Body of pancreas (tissue), 4 donors: ENCODE measurements around the gene SOX4. TPM values are rescaled to one million over a fixed set of nuclear protein-coding genes. Genes with fewer than 3 reads are reported as not detected.

Experiments
- ATAC-seq: fragments of 150-250 bp; one replicate; pipeline ENCODE4 v1.9.1; 2016
- DNase-seq, 4 donors: peaks; one replicate each; pipeline ENCODE4 v3.0.0-alpha.2; 2019
- H3K27ac ChIP-seq, 4 donors: fragments of 200-600 bp; sonication (generic); 1 replicate in 3 of 4; 2 replicates in 1 of 4; pipeline versions ENCODE4 v1.5.1 to v1.6.1; 2016 to 2019; ENCODE audit warnings: mild to moderate bottlenecking in 1 of 4, mixed read lengths in 1 of 4, moderate library complexity in 1 of 4
- H3K27me3 ChIP-seq, 2 donors: fragments of 200-600 bp; sonication (generic); one replicate each; pipeline ENCODE4 v1.6.0; 2016; ENCODE audit warnings: mild to moderate bottlenecking in 1 of 2
- H3K36me3 ChIP-seq, 2 donors: fragments of 200-600 bp; sonication (generic); replicated peaks in 1 of 2; 2 replicates each; pipeline ENCODE4 v1.5.1; 2016; ENCODE audit warnings: low read depth in 2 of 2; ENCODE audit not compliant: insufficient read depth in 1 of 2
- H3K4me1 ChIP-seq: fragments of 200-600 bp; sonication (generic); one replicate; pipeline ENCODE4 v1.6.0; 2016
- H3K4me3 ChIP-seq, 2 donors: fragments of 200-600 bp; sonication (generic); 1 replicate in 1 of 2; 2 replicates in 1 of 2; pipeline ENCODE4 v1.5.1; 2016 to 2019
- H3K9me3 ChIP-seq, 3 donors: fragments of 200-600 bp; sonication (generic); 1 replicate in 2 of 3; 2 replicates in 1 of 3; pipeline ENCODE4 v1.5.1; 2016
- POLR2A ChIP-seq, 3 donors: fragments of 450-650 bp; IDR thresholded peaks; one replicate each; pipeline ENCODE4 v1.6.1; 2016; ENCODE audit warnings: antibody characterized with exemption in 3 of 3, mild to moderate bottlenecking in 2 of 3
- WGBS, 2 donors: methylation state at CpG; one replicate each; pipeline ENCODE4 v1.1.5; 2017; 5-methylcytosine and 5-hydroxymethylcytosine counted together
- intact Hi-C: fragments of 100-400 bp; cut with DNase I; formaldehyde crosslinking; loops from one replicate; pipeline ENCODE4 v1.15.1; 2023
- total RNA-seq, 2 donors: library from RNA; depleted of rRNA; stranded (reverse); fragments of >200 nt; gene quantifications; one replicate each; pipeline ENCODE4 v1.1.0, GENCODE V29; 2016
- TF ChIP-seq, protein P1 (sequence below), 7 experiments: fragments of 450-650 bp in 4 of 7; fragments of 200-600 bp in 3 of 7; sonication (generic) in 3 of 7; IDR thresholded peaks; one replicate each; pipeline ENCODE4 v1.5.1; 2016 to 2019; ENCODE audit warnings: antibody characterized with exemption in 7 of 7

The SOX4 gene
- total RNA-seq, 2 donors from 2014 or later: 17.8 to 20.0 TPM

DNA sequence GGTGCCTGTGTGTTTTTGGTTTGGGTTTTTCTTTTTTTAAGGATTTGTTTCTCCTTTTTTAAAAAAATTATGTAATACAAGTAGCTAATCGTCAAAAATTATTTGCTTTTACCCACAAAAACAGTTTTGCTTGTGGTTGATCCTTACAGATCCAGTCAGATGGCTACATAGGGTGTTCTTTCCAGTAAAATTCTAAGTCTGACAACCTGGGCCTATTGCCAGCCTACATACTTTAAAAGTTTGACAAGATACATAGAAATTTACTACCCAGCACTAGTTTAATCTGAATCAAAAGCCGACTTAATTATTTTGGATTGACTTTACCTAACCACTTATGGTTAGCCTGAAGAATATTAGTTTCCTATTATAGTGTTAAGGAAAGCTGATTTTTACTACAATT is 2.1 kb upstream of the SOX4 start:
- Histone ChIP-seq H3K9me3 (no peaks in the 10 kb centered on the region), H3K27me3 (no peaks in the 10 kb centered on the region)

DNA sequence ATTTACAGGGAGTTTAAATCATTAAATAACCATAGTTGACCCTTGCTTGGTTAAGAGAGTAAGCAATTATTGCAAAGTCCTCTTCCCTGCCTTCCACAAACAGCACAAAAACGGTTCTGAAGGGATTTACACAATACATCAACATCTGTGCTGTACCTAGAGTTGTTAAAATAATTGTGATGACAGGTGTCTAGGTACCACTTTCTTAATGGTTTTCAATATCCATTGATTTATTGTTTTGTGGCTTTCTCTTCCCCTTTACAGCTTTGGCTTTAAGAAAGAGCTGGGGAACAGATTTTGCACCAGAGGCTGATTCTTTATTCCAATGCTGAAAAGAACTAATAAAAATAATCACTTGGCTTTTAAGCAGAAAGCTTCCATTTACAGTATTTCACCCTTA is 598 bp upstream of the SOX4 start:
- 0% methylated on average over 1 of the region's 1 CpG for WGBS, 2 donors
- H3K27ac ChIP-seq: peak overlapping the region in 3 of 4 donors; percentile 92 to 94 (median 93)
- intact Hi-C loops: no loop called here
- H3K9me3 ChIP-seq: no peaks in the 10 kb centered on the region
- DNase-seq (no peak), ATAC-seq (no peak)
- no peaks in the 10 kb centered on the region for H3K36me3 ChIP-seq
- H3K27me3 ChIP-seq: no peaks in the 10 kb centered on the region
- peaks cover 20% of the 10 kb centered on the region for H3K4me1 ChIP-seq
- no peak for TF ChIP-seq POLR2A (IDR thresholded peaks at IDR 0.05)
- TF ChIP-seq, protein P1, sequence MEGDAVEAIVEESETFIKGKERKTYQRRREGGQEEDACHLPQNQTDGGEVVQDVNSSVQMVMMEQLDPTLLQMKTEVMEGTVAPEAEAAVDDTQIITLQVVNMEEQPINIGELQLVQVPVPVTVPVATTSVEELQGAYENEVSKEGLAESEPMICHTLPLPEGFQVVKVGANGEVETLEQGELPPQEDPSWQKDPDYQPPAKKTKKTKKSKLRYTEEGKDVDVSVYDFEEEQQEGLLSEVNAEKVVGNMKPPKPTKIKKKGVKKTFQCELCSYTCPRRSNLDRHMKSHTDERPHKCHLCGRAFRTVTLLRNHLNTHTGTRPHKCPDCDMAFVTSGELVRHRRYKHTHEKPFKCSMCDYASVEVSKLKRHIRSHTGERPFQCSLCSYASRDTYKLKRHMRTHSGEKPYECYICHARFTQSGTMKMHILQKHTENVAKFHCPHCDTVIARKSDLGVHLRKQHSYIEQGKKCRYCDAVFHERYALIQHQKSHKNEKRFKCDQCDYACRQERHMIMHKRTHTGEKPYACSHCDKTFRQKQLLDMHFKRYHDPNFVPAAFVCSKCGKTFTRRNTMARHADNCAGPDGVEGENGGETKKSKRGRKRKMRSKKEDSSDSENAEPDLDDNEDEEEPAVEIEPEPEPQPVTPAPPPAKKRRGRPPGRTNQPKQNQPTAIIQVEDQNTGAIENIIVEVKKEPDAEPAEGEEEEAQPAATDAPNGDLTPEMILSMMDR (IDR thresholded peaks at IDR 0.05): no peak
- H3K4me3 ChIP-seq: no peak overlapping the region

More for the DNA sequence above, 2.1 kb upstream of the SOX4 start:
- 58 to 62% methylated on average over 2 of the region's 2 CpGs for WGBS, 2 donors
- ATAC-seq: no peak
- Histone ChIP-seq H3K4me1 (peaks cover 17% of the 10 kb centered on the region), H3K4me3 (no peak overlapping the region), H3K27ac (no peak overlapping the region), H3K36me3 (no peaks in the 10 kb centered on the region)
- TF ChIP-seq, protein P1 (IDR thresholded peaks at IDR 0.05): no peak
- TF ChIP-seq POLR2A (IDR thresholded peaks at IDR 0.05): no peak
- no peak for DNase-seq
- intact Hi-C loops: no loop called here

DNA sequence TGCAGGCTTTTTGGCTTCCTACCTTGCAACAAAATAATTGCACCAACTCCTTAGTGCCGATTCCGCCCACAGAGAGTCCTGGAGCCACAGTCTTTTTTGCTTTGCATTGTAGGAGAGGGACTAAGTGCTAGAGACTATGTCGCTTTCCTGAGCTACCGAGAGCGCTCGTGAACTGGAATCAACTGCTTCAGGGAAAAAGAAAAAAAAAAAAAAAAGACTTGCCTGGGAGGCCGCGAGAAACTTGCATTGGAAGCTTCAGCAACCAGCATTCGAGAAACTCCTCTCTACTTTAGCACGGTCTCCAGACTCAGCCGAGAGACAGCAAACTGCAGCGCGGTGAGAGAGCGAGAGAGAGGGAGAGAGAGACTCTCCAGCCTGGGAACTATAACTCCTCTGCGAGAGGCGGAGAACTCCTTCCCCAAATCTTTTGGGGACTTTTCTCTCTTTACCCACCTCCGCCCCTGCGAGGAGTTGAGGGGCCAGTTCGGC is 420 bp downstream of the SOX4 start:
- TF ChIP-seq, protein P1 (IDR thresholded peaks at IDR 0.05): no peak
- peak in 1 of 3 donors; percentile 41 for TF ChIP-seq POLR2A (IDR thresholded peaks at IDR 0.05)
- peak overlapping the region; percentile 43 to 44 for H3K4me3 ChIP-seq
- H3K9me3 ChIP-seq: no peaks in the 10 kb centered on the region
- peak overlapping the region; percentile 84 to 94 (median 92) for H3K27ac ChIP-seq
- no peaks in the 10 kb centered on the region for H3K36me3 ChIP-seq
- H3K4me1 ChIP-seq: peaks cover 30% of the 10 kb centered on the region
- intact Hi-C loops: no loop called here
- DNase-seq (peak; percentile 37 to 53 (median 46)), ATAC-seq (peak; percentile 19)
- no peaks in the 10 kb centered on the region for H3K27me3 ChIP-seq
- 1% methylated on average over 14 to 19 of the region's 19 CpGs for WGBS, 2 donors

DNA sequence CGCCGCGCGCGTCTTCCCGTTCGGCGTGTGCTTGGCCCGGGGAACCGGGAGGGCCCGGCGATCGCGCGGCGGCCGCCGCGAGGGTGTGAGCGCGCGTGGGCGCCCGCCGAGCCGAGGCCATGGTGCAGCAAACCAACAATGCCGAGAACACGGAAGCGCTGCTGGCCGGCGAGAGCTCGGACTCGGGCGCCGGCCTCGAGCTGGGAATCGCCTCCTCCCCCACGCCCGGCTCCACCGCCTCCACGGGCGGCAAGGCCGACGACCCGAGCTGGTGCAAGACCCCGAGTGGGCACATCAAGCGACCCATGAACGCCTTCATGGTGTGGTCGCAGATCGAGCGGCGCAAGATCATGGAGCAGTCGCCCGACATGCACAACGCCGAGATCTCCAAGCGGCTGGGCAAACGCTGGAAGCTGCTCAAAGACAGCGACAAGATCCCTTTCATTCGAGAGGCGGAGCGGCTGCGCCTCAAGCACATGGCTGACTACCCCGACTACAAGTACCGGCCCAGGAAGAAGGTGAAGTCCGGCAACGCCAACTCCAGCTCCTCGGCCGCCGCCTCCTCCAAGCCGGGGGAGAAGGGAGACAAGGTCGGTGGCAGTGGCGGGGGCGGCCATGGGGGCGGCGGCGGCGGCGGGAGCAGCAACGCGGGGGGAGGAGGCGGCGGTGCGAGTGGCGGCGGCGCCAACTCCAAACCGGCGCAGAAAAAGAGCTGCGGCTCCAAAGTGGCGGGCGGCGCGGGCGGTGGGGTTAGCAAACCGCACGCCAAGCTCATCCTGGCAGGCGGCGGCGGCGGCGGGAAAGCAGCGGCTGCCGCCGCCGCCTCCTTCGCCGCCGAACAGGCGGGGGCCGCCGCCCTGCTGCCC is 1.1 kb downstream of the SOX4 start:
- ATAC-seq (peak; percentile 60), DNase-seq (peak; percentile 64 to 74 (median 66))
- Histone ChIP-seq H3K27me3 (no peaks in the 10 kb centered on the region), H3K4me3 (peak overlapping the region; percentile 43 to 44), H3K36me3 (no peaks in the 10 kb centered on the region), H3K27ac (peak overlapping the region; percentile 84 to 94 (median 92)), H3K9me3 (no peaks in the 10 kb centered on the region), H3K4me1 (peaks cover 28% of the 10 kb centered on the region)
- WGBS, 2 donors: 0 to 1% methylated on average over 5 to 104 of the region's 112 CpGs
- intact Hi-C loops: no loop called here
- TF ChIP-seq, protein P1 (IDR thresholded peaks at IDR 0.05): no peak
- TF ChIP-seq POLR2A (IDR thresholded peaks at IDR 0.05): peak; percentile 36 to 56 (median 54)
